ENCODE results near the gene BNC1. TPM values are rescaled to one million over a fixed set of nuclear protein-coding genes. Genes with fewer than 3 reads are reported as not detected.

Gene BNC1
- total RNA-seq, 4 donors from 2014 or later: 0.34 to 1.5 (median 0.44) TPM; not detected in 1

- no peak for TF ChIP-seq CTCF (IDR thresholded peaks at IDR 0.05; ENCODE audit: low read depth)
Measured at GRCh38 chr15:83207660-83208366, 76.7 kb downstream of the BNC1 start, which contains the start of gene HDGFL3. HDGFL3 (minus strand) TSS chr15:83207823; CDS start chr15:83207414, 409 bp downstream.

GRCh38 chr15:83207009-83207659 lies 77.3 kb downstream of the BNC1 start:
- no peak for TF ChIP-seq CTCF (IDR thresholded peaks at IDR 0.05; ENCODE audit: low read depth)

- TF ChIP-seq CTCF (IDR thresholded peaks at IDR 0.05; ENCODE audit: low read depth): no peak
Measured at GRCh38 chr15:83206526-83207008, 77.9 kb downstream of the BNC1 start.

Other genes starting within 250 kb of the BNC1 start
- gene BTBD1, start 217.4 kb downstream of the BNC1 start, total RNA-seq: 10 to 100 TPM; 62.0 to 93.7 (median 78.9) TPM
- gene TM6SF1, start 177.0 kb downstream of the BNC1 start, total RNA-seq: 10 to 100 TPM in 3 of 4 donors, 1 to 10 TPM in 1; 9.5 to 34.3 (median 14.0) TPM
- 10 to 100 TPM; 17.7 to 32.2 (median 29.4) TPM for gene HDGFL3, start 76.8 kb downstream of the BNC1 start, total RNA-seq
- gene SH3GL3, start 162.7 kb upstream of the BNC1 start, total RNA-seq: not detected